ENCODE measurements around the gene ZNF594. TPM values are rescaled to one million over a fixed set of nuclear protein-coding genes. Genes with fewer than 3 reads are reported as not detected.
"Not testable (repeated sequence)": the region's sequence is repeated elsewhere in the genome, so short reads cannot be mapped to it uniquely, and the experiment has no call there.

Gene ZNF594
- total RNA-seq, 1 donor from 2014 or later, result 10.4 TPM

- Mint-ChIP-seq H3K4me1 (ENCODE audit: unreplicated experiment) (no peaks in the 10 kb centered on the region), H3K4me3 (ENCODE audit: unreplicated experiment) (no peak within 1 kb of the TSS), H3K36me3 (ENCODE audit: unreplicated experiment) (peaks cover 2% of the 10 kb centered on the region), H3K27ac (ENCODE audit: unreplicated experiment) (no peak within 1 kb of the TSS), H3K9me3 (ENCODE audit: unreplicated experiment) (no peaks in the 10 kb centered on the region), H3K27me3 (ENCODE audit: unreplicated experiment) (no peaks in the 10 kb centered on the region)
- no peak for TF ChIP-seq CTCF (IDR thresholded peaks at IDR 0.05)
- DNase-seq (ENCODE audit: extremely low spot score, unreplicated experiment), result no peak
Measured at GRCh38 chr17:5234645-5235576, 43.2 kb upstream of the ZNF594 start, which contains the start of gene SCIMP. SCIMP (minus strand) TSS chr17:5234860; CDS start chr17:5234755, 105 bp downstream.

DNA sequence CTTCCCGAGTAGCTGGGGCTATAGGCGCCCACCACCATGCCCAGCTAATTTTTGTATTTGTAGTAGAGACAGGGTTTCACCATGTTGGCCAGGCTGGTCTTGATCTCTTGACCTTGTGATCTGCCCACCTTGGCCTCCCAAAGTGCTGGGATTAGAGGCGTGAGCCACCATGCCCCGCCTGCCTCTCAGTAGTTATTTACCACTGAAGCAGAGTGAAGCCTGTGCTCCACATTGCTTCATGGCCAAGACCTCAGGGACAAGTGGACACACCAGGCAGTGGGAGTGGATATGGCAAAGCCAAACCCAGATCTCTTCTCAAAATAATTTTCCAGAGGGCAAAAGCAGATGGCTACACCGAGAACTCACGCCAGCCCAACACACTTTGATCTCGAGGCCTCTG, 41.8 kb upstream of the ZNF594 start:
- H3K4me3 Mint-ChIP-seq (ENCODE audit: unreplicated experiment); H3K9me3 Mint-ChIP-seq (ENCODE audit: unreplicated experiment); H3K27me3 Mint-ChIP-seq (ENCODE audit: unreplicated experiment); H3K36me3 Mint-ChIP-seq (ENCODE audit: unreplicated experiment); DNase-seq (ENCODE audit: extremely low spot score, unreplicated experiment); H3K27ac Mint-ChIP-seq (ENCODE audit: unreplicated experiment); H3K4me1 Mint-ChIP-seq (ENCODE audit: unreplicated experiment): not testable (repeated sequence)

DNA sequence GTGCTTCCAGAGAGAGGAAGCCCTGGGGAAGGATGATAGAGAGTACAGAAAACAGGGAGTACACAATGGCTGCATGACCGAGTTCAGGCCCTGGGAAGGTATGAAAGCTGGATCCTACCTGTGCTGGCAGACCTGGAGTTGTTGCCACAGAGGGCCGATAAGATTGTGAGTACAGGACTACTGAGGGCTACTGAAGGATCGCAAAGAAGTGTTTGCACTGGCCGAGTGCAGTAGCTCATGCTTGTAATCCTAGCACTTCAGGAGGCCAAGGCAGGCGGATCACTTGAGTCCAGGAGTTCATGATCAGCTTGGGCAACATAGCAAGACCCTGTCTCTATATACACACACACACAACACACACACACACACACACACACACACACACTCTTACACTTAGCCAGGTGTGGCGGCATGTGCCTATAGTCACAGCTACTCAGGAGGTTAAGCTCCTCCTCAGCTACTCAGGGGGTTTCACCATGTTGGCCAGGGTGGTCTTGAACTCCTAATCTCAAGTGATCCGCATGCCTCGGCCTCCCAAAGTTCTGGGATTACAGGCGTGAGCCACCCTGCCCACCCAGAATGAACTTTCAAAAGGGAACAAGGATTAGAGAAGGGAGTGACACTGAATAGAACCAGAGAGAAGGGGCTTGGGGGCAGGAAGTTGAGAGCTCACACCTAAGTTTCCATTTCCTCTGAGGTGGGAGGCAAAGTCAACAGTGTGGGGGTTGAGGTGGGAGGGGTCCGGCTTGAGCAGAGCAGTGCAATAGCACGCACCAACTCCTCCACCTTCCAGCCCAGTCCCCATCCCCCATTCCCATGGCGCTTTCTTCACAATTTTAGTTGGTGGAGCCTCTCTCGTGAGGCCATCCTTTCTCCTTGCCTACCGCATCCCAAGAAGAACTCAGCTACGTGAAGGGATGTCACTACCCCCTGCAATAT, 35.5 kb upstream of the ZNF594 start:
- Mint-ChIP-seq H3K36me3 (ENCODE audit: unreplicated experiment) (peaks cover 3% of the 10 kb centered on the region), H3K4me1 (ENCODE audit: unreplicated experiment) (no peaks in the 10 kb centered on the region), H3K4me3 (ENCODE audit: unreplicated experiment) (no peak overlapping the region), H3K9me3 (ENCODE audit: unreplicated experiment) (no peaks in the 10 kb centered on the region), H3K27me3 (ENCODE audit: unreplicated experiment) (no peaks in the 10 kb centered on the region), H3K27ac (ENCODE audit: unreplicated experiment) (no peak overlapping the region)
- TF ChIP-seq CTCF (IDR thresholded peaks at IDR 0.05), result no peak
- no peak for DNase-seq (ENCODE audit: extremely low spot score, unreplicated experiment)

- no peaks in the 10 kb centered on the region for H3K27me3 Mint-ChIP-seq (ENCODE audit: unreplicated experiment)
- no peak overlapping the region for H3K4me3 Mint-ChIP-seq (ENCODE audit: unreplicated experiment)
- H3K9me3 Mint-ChIP-seq (ENCODE audit: unreplicated experiment), result no peaks in the 10 kb centered on the region
- H3K4me1 Mint-ChIP-seq (ENCODE audit: unreplicated experiment), result no peaks in the 10 kb centered on the region
- no peak for TF ChIP-seq CTCF (IDR thresholded peaks at IDR 0.05)
- peaks cover 3% of the 10 kb centered on the region for H3K36me3 Mint-ChIP-seq (ENCODE audit: unreplicated experiment)
- H3K27ac Mint-ChIP-seq (ENCODE audit: unreplicated experiment), result no peak overlapping the region
- no peak for DNase-seq (ENCODE audit: extremely low spot score, unreplicated experiment)
Measured at GRCh38 chr17:5225668-5226457, 34.2 kb upstream of the ZNF594 start.

DNA sequence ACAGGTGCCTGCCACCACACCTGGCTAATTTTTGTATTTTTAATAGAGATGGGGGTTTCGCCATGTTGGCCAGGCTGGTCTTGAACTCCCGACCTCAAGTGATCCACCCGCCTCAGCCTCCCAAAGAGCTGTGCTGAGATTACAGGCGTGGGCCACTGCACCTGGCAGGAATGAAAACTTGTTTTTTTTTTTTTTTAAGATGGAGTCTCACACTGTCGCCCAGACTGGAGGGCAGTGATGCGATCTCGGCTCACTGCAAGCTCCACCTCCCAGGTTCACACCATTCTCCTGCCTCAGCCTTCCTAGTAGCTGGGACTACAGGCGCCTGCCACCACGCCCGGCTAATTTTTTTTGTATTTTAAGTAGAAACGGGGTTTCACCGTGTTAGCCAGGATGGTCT, 30.2 kb upstream of the ZNF594 start:
- H3K4me1 Mint-ChIP-seq (ENCODE audit: unreplicated experiment); H3K4me3 Mint-ChIP-seq (ENCODE audit: unreplicated experiment); H3K27ac Mint-ChIP-seq (ENCODE audit: unreplicated experiment); H3K27me3 Mint-ChIP-seq (ENCODE audit: unreplicated experiment); DNase-seq (ENCODE audit: extremely low spot score, unreplicated experiment); H3K36me3 Mint-ChIP-seq (ENCODE audit: unreplicated experiment); H3K9me3 Mint-ChIP-seq (ENCODE audit: unreplicated experiment): not testable (repeated sequence)
